GM19043 (cell line): Measurements from ENCODE around the gene PLAC1.

Source experiments
- ATAC-seq: cut with Tn5 transposase; IDR thresholded peaks from one replicate; pipeline ENCODE4 v1.9.1; 2021; ENCODE audit warnings: low read depth; ENCODE audit not compliant: unreplicated experiment

Gene PLAC1

DNA sequence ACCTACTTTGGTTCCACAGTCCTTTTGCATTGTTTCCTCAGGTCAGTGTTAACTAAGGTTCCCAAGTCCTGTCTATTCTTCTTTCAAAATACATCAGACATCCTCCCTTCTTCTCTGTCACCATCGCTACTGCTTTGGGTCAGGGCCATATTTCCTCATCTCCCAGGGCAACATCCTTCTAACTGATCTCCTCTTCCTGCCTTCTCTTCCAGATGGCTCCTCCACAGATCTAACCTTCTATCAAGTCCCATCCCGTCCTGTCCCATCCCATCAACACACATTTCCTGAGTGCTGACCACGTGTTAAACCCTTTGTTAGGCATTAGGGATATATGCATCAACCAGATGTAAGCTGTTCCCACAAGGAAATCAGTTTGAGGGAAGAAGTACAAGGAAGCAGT is 25.9 kb downstream of the PLAC1 start:
- ATAC-seq: no peak

DNA sequence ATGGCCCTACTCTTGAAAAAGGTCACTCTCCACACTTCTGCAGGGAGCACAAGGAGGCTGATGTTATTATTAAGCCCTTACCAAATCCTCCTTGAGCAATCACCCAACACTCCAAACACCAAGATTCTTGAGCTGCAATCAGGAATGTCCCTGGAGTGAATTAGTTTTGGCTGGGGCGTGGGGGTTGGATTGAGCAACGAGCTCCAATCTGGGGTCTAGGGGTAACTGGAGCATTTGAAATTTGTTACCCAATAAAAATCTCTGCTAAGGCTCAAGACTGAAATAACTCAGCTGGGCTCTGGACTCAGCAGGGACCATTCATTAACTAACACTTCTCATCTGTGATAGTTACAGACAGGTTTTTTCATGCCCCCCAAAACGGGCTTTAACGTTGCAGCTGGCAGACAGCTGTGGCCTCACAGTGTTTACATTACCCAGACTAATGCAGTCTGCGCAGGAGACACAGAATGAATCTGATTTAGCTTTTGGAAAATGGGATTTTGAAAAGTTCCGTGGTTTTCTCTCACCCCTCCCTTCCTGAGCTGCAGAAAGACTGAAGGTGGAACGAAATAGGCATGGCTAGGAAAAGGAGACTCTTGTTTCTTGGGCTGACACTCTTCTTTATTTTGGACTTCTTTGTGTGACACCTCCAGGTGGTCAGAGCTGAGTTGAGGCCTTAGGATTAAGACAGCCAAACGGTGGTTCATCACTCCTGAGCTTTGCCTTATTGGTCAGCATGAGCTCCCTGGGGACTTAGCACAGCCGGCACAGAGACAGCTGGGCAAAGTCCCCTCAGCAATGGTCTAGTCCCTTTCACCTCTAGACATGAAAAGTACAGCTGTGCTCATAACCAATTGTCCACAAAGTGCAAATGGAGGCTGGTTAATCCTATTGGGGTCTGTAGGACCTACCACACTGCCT is 26.6 kb downstream of the PLAC1 start:
- ATAC-seq: no peak

DNA sequence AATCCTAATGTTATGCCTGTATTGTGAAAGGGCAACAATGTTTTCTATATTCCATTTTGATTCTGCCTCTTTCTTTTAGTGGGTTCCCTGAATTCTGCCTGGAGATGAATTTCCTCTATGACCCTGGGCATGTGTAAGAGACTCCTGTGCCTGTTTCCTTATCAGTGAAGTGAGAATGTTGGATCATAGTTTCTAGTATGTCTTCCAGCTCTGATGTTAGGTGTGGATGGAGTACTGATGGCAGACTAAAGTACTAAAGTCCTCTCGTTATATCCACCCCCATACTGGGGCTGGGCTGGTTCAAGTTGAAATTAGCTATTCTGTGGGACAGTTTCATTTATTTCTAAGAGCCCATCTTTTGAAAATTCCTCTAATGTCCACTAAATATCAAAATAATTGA is 29.6 kb downstream of the PLAC1 start:
- no peak for ATAC-seq

DNA sequence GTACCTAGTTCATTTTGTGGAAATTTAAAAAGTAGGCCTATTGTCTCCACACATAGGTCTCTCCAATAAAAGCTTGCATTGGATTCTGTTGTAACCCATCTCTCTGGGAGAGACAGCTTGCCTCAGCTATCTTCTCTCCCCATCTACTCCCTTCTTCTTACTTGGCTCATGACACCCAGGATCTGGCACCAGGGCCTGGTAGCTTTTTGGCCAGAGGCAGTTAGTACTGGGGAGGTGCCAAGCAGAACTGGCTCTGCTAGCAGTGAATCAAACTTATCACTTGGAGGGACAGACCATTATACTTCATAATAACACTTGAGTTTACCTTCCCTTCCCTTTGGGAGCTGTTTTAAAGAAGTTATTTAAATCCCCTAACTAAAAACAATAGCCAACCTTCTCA is 31.8 kb downstream of the PLAC1 start:
- ATAC-seq: no peak

DNA sequence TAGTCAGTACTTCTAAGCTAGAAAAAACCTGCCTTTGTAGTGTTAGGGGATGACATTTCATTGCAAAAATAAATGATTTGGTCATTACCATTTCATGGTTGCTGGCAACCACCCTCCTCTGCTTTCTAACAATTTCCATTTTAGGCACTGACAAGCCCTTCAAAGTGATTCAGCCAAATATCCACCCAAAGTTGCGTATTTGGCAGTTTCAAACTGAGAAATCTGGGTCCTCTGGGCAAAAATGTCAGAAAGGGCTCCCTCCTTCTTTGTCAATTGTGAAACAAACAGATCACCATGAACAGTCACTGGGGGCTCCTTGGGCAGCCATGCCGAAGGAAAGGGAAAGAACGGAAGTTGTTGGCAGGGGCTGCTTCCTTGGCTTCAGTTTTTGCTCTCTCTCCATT is 33.0 kb downstream of the PLAC1 start:
- ATAC-seq: no peak

DNA sequence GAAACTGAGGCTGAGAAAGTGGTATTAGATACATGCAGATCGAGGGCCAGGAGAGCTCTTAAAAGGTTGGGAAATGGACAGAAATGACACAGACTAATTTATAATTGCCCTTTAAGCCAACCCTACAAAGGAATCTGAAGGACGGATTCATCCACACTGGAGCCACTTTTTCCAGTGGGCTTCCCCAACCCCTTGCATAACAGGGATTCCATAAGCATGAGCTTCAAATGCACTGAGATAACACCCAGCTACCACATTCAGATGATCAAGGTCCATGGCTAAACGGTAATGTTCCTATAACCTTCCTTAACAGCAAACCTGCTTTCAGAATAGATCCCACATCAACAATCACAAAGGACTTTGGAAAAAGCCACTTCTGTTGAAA is 34.2 kb downstream of the PLAC1 start:
- ATAC-seq: no peak

DNA sequence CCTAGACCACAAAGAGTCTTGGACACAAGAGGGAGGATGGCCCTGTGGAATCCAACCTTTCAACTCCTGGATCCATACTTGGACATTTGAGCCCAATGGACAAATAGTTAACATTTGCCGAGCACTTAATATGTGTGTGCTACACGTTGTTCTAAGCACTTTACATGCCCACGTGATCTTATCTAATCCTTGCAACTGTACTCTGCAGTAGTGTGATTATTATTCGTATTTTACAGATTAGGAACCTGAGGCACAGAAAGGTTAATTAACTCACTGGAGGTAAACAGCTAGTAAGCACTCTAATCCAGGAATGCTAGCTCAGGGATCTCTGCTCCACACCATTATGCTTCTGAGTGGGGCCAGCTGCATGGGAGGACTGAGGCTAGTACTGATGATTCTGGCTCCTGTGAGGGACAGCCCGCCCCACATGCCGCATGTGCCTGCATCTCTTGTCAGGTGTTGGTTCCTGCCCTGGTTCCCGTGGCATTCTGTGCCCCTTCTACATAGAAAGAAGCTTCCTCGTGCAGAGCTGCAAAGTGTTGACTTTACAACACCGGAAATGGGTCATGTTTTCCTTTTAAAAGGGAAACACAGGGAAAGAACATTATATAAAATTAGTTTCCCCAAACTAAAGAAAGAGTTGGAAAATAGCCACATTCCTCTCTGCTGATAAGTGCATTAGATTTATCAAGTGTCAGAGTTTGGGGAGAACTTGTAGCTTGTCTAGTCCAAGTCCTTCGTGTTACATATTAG is 34.8 kb downstream of the PLAC1 start:
- no peak for ATAC-seq

DNA sequence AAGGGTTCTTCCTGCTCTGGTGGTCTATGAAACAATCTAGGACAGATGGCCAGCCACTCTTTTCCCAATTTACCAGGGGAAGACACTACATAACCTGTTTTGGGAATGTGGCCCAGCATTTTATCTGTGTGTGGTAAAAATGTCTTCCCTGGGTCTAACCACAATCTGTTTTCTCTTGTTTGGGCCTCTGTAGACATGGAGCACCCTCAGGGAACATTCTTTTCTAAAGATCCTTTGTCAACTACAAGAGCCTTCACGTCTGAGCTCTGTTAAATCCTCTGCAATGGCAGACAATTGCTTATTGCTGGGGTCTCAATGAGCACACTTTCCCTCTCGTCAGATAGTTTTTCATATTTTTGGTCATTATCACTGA is 35.5 kb downstream of the PLAC1 start:
- ATAC-seq: no peak

DNA sequence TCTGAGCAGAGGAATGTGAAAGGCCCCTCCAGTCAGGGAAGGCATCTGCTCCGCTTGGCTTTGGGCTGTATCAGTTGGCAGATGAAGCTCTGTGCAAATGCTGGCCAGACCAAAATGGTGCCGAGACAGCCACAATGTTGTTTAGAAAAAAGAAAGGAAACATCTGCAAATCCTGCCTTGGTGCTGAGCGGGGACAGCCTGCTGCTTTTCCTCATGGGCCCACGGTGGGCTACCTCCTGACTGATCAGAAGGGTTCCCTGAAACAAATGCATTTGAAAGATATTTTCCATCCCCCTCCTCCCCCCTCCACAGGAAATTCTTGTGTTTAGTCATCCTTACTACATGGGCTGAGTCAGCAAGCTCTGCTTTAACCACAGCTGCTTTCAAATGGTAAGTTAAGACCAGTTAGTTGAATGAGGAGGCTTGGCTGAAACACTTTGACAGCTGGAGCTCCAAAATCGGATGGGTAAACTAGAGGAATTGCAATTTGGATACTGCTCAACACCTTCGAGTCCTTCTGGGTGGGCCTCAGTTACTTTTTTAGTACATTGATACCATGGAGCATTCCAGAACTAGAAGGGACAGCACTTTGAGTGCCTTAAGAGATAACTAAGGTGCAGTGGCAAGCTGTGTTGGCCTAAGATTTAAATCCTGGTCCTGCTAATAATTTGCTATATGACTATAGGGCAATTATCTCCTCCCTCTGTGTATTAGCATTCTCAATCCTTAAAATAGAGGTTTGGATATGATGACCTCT is 36.0 kb downstream of the PLAC1 start:
- peak; percentile 90 for ATAC-seq

DNA sequence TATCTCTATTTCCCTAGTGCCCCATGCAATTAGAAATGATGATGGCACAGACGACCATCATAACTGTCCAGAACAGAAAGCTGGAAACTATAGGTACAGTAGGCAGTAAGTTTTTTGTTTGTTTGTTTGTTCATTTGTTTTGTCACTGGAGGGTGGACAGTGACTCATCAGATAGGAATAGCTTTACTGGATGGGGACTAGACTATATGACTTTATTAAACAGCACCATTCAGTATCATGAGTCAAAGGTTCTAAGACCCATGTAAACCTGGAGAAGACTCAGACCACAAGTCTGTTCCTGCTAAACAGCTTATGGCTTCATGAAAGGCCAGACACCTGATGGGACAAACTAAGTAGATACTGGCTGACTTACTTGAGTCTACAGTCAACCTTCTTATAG is 38.4 kb downstream of the PLAC1 start:
- ATAC-seq: no peak

DNA sequence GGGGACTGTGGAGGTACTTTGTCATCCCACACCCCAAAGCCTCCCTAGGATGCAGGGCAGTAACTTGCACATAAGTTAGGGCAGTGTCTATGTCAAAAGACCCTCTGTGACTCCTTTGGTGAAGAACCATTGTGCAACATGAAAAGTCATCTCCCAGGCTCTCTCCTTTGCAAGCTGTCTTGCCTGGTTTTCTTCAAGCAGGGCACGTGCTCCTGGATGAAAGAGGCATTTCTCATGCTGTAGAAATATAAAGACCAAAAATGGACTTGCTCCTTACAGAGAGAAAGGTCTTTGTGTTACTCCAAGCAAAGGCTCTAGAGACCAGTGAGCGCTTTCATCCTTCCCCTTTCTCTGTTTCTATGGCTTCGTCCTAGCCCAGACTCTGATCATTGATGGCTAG is 44.9 kb downstream of the PLAC1 start:
- ATAC-seq: no peak

DNA sequence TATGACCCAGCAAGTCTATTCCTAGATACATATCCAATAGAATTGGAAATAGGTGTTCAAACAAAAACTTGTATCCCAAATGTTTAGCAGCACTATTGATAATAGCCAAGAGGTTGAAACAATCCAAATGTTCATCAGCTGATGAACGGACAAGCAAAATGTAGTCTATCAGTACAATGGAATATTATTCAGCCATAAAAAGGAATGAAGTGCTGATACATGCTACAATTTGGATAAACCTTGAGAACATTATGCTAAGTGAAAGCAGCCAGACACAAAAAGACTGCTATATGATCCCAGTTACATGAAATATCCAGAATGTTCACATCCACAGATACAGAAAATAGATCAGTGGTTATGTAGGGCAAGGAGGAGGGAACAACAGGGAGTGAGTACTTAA is 50.1 kb downstream of the PLAC1 start:
- no peak for ATAC-seq

DNA sequence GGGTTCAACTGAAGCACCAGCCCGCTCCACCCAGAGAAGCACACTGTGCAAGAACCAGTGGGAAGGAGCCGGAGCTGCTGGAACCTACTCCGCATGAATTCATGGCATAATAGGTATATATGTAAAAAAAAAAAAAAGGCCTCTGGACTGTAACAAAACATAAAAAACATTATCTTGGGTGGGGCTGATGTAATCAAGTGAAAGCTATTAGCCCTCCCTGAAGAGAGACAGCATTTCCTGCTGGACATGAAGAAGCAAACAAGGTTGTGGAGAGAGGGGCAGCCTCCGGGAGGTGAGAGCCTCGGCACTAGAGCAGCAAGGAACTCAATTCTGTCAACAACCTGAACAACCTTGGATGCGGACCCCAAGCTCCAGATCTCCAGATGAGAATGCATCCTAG is 50.7 kb downstream of the PLAC1 start:
- ATAC-seq: no peak

DNA sequence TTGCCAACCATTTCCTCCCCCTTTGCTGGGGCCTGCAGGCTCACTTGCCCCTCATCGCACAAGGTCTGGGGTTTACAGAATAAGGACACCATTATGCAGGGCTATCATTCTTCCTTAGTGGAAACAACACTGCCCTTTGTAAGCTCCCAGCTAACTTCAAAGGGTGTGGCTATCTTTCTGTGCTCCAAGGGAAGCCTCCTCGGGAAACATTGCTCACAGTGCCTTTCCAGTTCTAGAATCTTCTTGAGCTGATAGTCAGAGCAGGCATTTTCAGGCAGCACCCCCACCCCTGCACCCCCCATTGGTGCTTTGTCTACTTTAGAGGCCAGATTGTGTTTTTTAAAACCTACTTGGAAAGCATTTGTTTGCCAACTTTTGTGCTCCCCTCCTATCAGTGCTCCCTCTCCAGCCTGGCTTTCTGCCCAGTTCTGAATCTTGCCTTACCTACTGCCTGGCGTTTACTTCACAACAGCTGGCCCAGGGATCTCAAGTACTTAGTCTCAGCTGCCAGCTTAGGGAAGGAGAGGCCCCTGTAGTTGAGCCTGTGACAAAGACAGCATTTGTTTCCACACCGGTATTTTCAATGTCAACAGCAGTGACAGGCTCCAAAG is 53.5 kb downstream of the PLAC1 start:
- ATAC-seq: no peak

DNA sequence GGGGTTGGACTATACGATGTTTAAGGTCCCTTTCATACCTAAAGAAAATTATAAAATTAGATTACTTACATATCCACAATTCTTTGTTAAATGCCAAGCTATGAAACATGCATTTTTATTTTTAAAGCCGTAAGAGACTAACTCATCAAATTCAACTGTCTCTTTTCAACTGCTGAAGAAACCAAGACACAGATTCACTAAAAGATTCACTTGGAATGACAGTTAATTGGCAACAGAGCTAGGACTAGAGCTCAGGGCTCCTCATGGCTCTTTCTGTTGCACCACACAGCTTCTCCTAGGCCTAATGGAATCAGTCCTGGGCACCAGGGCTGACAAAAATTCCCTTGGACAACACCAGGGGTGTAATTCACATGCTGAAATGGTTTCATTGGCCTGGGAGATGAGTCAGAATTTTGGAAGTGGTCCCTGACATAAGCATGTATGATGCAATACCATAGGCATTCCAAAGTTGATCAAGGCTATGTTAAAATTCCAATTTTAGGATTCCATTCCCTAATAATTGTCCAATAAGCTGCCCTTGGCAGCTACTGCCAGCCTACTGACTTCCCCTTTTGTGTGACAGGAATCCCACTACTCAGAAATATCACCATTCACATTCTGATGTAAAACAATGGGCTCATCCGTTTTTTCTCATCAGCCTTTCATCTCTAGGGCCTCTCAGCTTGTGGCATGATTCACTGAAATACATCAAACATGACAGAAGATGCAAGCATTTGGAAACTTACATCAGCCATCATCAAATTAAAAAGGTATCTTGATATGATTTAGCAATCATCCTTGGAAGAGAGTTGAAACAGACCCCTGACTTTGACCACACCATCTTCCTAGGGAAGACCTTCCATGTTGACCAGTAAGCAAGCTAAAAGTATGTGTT is 54.2 kb downstream of the PLAC1 start:
- ATAC-seq: no peak

DNA sequence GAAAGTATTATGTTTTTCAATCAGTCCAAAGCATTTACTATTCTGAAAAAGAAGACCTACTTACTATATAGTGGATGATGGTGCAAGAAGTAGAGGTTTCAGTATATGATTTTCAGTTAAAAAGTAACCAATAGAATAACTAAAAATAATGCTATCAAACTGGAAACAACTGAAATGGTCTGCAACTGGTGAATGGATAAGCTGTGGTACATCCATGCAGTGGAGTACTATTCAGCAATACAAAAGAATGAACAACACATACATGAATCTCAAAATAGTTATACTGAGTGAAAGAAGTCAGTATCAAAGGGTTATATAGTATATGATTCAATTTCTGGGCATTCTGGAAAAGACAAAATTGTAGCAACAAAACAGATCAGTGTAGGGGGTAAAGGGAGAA is 55.9 kb downstream of the PLAC1 start:
- no peak for ATAC-seq

DNA sequence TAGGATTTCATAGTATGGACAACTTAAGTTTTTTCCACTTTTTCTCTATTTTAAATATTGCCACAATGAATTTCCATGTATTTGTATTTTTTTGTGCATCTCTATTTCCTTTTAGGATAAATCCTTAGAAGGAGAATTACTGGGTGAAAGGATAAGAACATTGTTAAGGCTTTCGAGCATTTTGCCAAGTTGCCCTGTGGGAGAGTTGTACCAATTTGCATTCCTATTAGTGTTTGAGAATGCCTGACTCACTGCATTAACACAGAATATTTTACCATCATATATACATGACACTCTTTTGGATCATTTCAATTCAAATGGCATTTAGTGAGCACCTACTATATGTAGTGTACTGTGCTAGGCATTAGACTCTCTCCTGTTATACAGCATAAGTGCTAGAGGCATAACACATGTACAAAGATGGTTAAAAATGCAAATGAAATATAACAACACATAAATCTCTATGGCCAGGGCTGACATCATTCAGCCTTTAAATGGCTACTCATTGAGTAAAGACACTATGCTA is 57.0 kb downstream of the PLAC1 start:
- ATAC-seq: no peak

DNA sequence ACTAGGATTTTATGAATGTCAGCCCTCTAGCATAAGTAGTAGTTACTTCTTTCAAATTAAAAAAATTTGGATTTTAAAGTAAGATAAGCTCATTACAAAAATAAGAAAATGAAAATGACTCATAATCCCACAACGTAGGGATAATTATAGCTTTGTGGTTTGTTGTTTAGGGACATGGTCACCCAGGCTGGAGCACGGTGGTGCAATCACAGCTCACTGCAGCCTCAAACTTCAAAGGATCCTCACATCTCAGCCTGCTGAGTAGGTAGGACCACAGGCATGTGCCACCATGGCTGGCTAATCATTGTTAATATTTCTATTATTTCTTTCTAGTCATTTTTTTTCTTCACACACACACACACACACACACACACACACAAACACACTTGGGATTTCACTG is 57.6 kb downstream of the PLAC1 start:
- no peak for ATAC-seq

DNA sequence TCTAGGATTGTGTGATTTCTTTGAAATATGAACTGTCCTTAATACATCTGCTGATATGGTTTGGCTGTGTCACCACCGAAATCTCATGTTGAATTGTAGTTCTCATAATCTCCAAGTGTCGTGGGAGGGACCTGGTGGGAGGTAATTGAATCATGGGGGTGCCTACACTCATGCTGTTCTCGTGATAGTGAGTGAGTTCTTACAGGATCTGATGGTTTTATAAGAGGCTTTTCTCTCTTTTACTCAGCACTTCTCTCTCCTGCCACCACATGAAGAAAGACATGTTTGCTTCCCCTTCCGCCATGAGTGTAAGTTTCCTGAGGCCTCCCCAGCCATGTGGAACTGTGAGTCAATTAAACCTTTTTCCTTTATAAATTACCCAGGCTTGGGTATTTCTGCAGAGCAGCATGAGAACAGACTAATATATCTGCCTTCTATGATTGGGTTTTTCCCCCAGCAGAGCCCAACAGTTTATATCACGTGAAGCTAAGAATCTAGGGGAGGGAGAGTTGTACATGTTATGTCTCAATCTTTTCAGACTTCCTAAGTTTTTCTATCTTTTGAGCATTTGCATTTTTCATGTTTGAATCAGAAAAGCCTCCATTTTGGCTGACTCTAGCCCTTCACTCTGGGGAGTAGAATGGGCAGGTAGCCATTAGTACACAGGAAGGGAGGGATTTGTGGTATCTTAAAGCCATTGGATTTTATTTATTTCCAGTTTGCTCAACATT is 58.9 kb downstream of the PLAC1 start:
- no peak for ATAC-seq
